H9 (cell line): Measurements from ENCODE around the gene PTPN3. TPM values are rescaled to one million over a fixed set of nuclear protein-coding genes. Genes with fewer than 3 reads are reported as not detected.

Experiments used
- DNase-seq: peaks from one replicate; pipeline ENCODE4 v3.0.0-alpha.2; 2017
- H2AFZ ChIP-seq: one replicate; pipeline ENCODE4 v1.6.1; 2013; ENCODE audit warnings: mild to moderate bottlenecking, low read length, control low read depth, moderate library complexity
- H2AK5ac ChIP-seq: 2 replicates; pipeline ENCODE4 v1.6.1; 2013; ENCODE audit warnings: low read length, control low read depth, mixed read lengths; ENCODE audit not compliant: insufficient read length
- H2BK120ac ChIP-seq: one replicate; pipeline ENCODE4 v1.6.1; 2013; ENCODE audit warnings: low read depth, mild to moderate bottlenecking, low read length, control low read depth, inconsistent platforms; ENCODE audit not compliant: poor library complexity, severe bottlenecking
- H2BK12ac ChIP-seq: 2 replicates; pipeline ENCODE4 v1.6.1; 2013; ENCODE audit warnings: low read length, control low read depth, mixed read lengths, low read depth; ENCODE audit not compliant: insufficient read length
- H2BK15ac ChIP-seq: 2 replicates; pipeline ENCODE4 v1.6.1; 2013; ENCODE audit warnings: low read depth, low read length, control low read depth
- H2BK20ac ChIP-seq: one replicate; pipeline ENCODE4 v1.6.1; 2013; ENCODE audit warnings: low read depth, mild to moderate bottlenecking, low read length, control low read depth, inconsistent platforms; ENCODE audit not compliant: poor library complexity, severe bottlenecking
- H2BK5ac ChIP-seq: 2 replicates; pipeline ENCODE4 v1.6.1; 2013; ENCODE audit warnings: low read length, control low read depth, mixed read lengths; ENCODE audit not compliant: insufficient read length
- H3K14ac ChIP-seq: 2 replicates; pipeline ENCODE4 v1.6.1; 2013; ENCODE audit warnings: low read length, control low read depth; ENCODE audit not compliant: insufficient read depth
- H3K18ac ChIP-seq: 2 replicates; pipeline ENCODE4 v1.6.1; 2013; ENCODE audit warnings: low read depth, mild to moderate bottlenecking, mixed read lengths, low read length, control low read depth; ENCODE audit not compliant: insufficient read length
- H3K23ac ChIP-seq: 2 replicates; pipeline ENCODE4 v1.6.1; 2013; ENCODE audit warnings: low read length, control low read depth, mixed read lengths, low read depth; ENCODE audit not compliant: insufficient read length
- H3K23me2 ChIP-seq: 2 replicates; pipeline ENCODE4 v1.6.1; 2013; ENCODE audit warnings: low read depth, mild to moderate bottlenecking, mixed read lengths, low read length, control low read depth; ENCODE audit not compliant: insufficient read length, poor library complexity, severe bottlenecking
- H3K27ac ChIP-seq: 2 replicates; pipeline ENCODE4 v1.5.1; 2013; ENCODE audit warnings: low read length, control low read depth, mixed read lengths, low read depth; ENCODE audit not compliant: insufficient read length
- H3K27me3 ChIP-seq: 2 replicates; pipeline ENCODE4 v1.6.1; 2013; ENCODE audit warnings: low read length, control low read depth, inconsistent platforms; ENCODE audit not compliant: insufficient read depth
- H3K4ac ChIP-seq: 2 replicates; pipeline ENCODE4 v1.6.1; 2013; ENCODE audit warnings: low read depth, mild to moderate bottlenecking, control low read depth, inconsistent platforms, low read length, moderate library complexity
- H3K4me1 ChIP-seq: 2 replicates; pipeline ENCODE4 v1.6.1; 2013; ENCODE audit warnings: low read length, control low read depth, inconsistent platforms; ENCODE audit not compliant: insufficient read depth
- H3K4me2 ChIP-seq: 2 replicates; pipeline ENCODE4 v1.6.1; 2013; ENCODE audit warnings: low read length, control low read depth, mixed read lengths; ENCODE audit not compliant: insufficient read length, insufficient read depth
- H3K56ac ChIP-seq: 2 replicates; pipeline ENCODE4 v1.6.1; 2013; ENCODE audit warnings: low read depth, mild to moderate bottlenecking, mixed read lengths, low read length, control low read depth; ENCODE audit not compliant: insufficient read length
- H3K79me1 ChIP-seq: 2 replicates; pipeline ENCODE4 v1.6.1; 2013; ENCODE audit warnings: low read depth, mild to moderate bottlenecking, moderate library complexity, low read length, control low read depth, inconsistent platforms; ENCODE audit not compliant: insufficient read depth, poor library complexity, severe bottlenecking
- H3K79me2 ChIP-seq: 2 replicates; pipeline ENCODE4 v1.6.1; 2013; ENCODE audit warnings: low read length, control low read depth, inconsistent platforms; ENCODE audit not compliant: insufficient read depth
- H3K9ac ChIP-seq: 2 replicates; pipeline ENCODE4 v1.6.1; 2013; ENCODE audit warnings: low read length, control low read depth, mixed read lengths; ENCODE audit not compliant: insufficient read length; ENCODE audit errors: extremely low read depth
- H3K9me3 ChIP-seq: one replicate; pipeline ENCODE4 v1.6.1; 2013; ENCODE audit warnings: low read depth, low read length, inconsistent platforms; ENCODE audit not compliant: control insufficient read depth
- H3T11ph ChIP-seq: one replicate; pipeline ENCODE4 v1.6.1; 2013; ENCODE audit warnings: mild to moderate bottlenecking, low read length, control low read depth, inconsistent platforms
- H4K20me1 ChIP-seq: one replicate; pipeline ENCODE4 v1.6.1; 2013; ENCODE audit not compliant: control insufficient read depth, insufficient read length, insufficient read depth
- H4K5ac ChIP-seq: 2 replicates; pipeline ENCODE4 v1.6.1; 2013; ENCODE audit warnings: low read depth, mild to moderate bottlenecking, mixed read lengths, low read length, control low read depth; ENCODE audit not compliant: insufficient read length
- H4K8ac ChIP-seq: replicated peaks from 2 replicates; pipeline ENCODE4 v1.6.1; 2013; ENCODE audit warnings: low read length, control low read depth, mixed read lengths, low read depth; ENCODE audit not compliant: insufficient read length
- H4K91ac ChIP-seq: 2 replicates; pipeline ENCODE4 v1.6.1; 2013; ENCODE audit warnings: low read depth, mild to moderate bottlenecking, moderate library complexity, mixed read lengths, low read length, control low read depth; ENCODE audit not compliant: insufficient read length
- H3K27ac Mint-ChIP-seq, 3 experiments: 2 replicates in 2 of 3; 3 replicates in 1 of 3; pipeline ENCODE4 v1.8.0; 2020 to 2021; ENCODE audit warnings: mixed read lengths in 3 of 3, mild to moderate bottlenecking in 1 of 3, moderate library complexity in 1 of 3
- H3K27me3 Mint-ChIP-seq: 2 replicates; pipeline ENCODE4 v1.8.0; 2021; ENCODE audit warnings: low read depth, mild to moderate bottlenecking, moderate library complexity, mixed read lengths
- H3K36me3 Mint-ChIP-seq, 3 experiments: 2 replicates in 2 of 3; 3 replicates in 1 of 3; pipeline ENCODE4 v1.8.0; 2020 to 2021; ENCODE audit warnings: low read depth in 3 of 3, mixed read lengths in 3 of 3; ENCODE audit not compliant: insufficient read depth in 1 of 3
- H3K4me1 Mint-ChIP-seq, 2 experiments: 2 replicates each; pipeline ENCODE4 v1.8.0; 2020; ENCODE audit warnings: mixed read lengths in 2 of 2
- H3K4me3 Mint-ChIP-seq, 2 experiments: 2 replicates in 1 of 2; 3 replicates in 1 of 2; pipeline ENCODE4 v1.8.0; 2020 to 2021; ENCODE audit warnings: mild to moderate bottlenecking in 2 of 2, mixed read lengths in 2 of 2, moderate library complexity in 1 of 2
- H3K9me3 Mint-ChIP-seq, 2 experiments: 2 replicates in 1 of 2; 3 replicates in 1 of 2; pipeline ENCODE4 v1.8.0; 2020; ENCODE audit warnings: mild to moderate bottlenecking in 2 of 2, mixed read lengths in 2 of 2, moderate library complexity in 1 of 2
- WGBS: extraction: QIAGEN DNeasy Blood & Tissue Kit; methylation state at CpG from one replicate; pipeline ENCODE4 v1.1.7; 2013; ENCODE audit warnings: missing lambda C conversion rate, low lambda C conversion rate, mixed read lengths; ENCODE audit not compliant: insufficient read length; ENCODE audit errors: extremely low coverage; 5-methylcytosine and 5-hydroxymethylcytosine counted together
- total RNA-seq: library from RNA; stranded (reverse); gene quantifications from 2 replicates; pipeline ENCODE4 v1.2.1, GENCODE V29; 2021
- TF ChIP-seq, protein P1 (sequence below): fragments of 200-600 bp; sonication (generic); conservative IDR thresholded peaks from 3 replicates; pipeline ENCODE4 v1.8.0; 2021; ENCODE audit warnings: antibody characterized with exemption, mild to moderate bottlenecking

PTPN3 gene
- total RNA-seq, 1 experiment from 2014 or later = 2.6 TPM

DNA sequence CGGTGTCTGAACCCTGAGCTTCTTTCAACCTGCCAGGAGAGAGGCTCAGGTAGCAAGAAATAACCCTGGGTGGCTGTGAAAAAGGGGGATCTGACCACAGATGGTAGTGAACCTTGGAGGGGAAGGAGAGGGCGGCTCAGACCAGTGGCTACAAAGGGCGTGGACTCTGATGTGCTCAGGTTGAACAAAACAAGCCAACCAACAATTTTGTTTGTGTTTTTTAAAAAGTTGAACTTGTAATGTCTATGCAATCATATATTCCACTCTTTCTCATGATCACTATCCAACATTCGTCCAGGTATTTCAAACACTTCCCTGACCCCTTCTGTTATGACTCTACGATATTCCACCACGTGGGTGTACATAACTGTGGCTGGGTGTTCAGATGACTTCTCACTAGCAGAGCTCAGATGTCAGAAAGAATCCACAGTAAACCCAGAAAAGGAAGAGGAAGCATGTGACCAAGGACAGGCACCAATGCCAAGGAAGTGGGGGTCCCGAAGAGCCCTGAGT, 20.0 kb downstream of the PTPN3 start:
- Histone ChIP-seq H2BK120ac (no peak overlapping the region), H3K79me1 (no peaks in the 10 kb centered on the region), H2BK12ac (no peak overlapping the region), H4K5ac (no peak overlapping the region), H4K20me1 (no peaks in the 10 kb centered on the region), H4K91ac (no peak overlapping the region), H3K79me2 (no peaks in the 10 kb centered on the region), H3K18ac (no peak overlapping the region), H3K4me1 (no peaks in the 10 kb centered on the region), H3K23ac (no peak overlapping the region), H3K9ac (no peak overlapping the region), H3K27me3 (no peaks in the 10 kb centered on the region), H3K23me2 (no peaks in the 10 kb centered on the region), H2AFZ (no peak overlapping the region), H2AK5ac (no peak overlapping the region), H3K4ac (no peak overlapping the region), H3K9me3 (no peaks in the 10 kb centered on the region), H4K8ac (no peak overlapping the region), H3K56ac (no peak overlapping the region), H3K27ac (no peak overlapping the region), H2BK20ac (no peak overlapping the region), H3T11ph (no peak overlapping the region), H2BK5ac (no peak overlapping the region), H3K14ac (no peak overlapping the region), H2BK15ac (no peak overlapping the region), H3K4me2 (no peak overlapping the region)
- H3K27ac Mint-ChIP-seq = peak overlapping the region in 1 of 3 experiments; percentile 21; a peak in 2 of 7 replicates
- DNase-seq = no peak
- no peaks in the 10 kb centered on the region for H3K36me3 Mint-ChIP-seq
- H3K4me1 Mint-ChIP-seq = peaks cover 0 to 6% of the 10 kb centered on the region in 2 experiments; a peak in 1 of 4 replicates
- TF ChIP-seq, protein P1, sequence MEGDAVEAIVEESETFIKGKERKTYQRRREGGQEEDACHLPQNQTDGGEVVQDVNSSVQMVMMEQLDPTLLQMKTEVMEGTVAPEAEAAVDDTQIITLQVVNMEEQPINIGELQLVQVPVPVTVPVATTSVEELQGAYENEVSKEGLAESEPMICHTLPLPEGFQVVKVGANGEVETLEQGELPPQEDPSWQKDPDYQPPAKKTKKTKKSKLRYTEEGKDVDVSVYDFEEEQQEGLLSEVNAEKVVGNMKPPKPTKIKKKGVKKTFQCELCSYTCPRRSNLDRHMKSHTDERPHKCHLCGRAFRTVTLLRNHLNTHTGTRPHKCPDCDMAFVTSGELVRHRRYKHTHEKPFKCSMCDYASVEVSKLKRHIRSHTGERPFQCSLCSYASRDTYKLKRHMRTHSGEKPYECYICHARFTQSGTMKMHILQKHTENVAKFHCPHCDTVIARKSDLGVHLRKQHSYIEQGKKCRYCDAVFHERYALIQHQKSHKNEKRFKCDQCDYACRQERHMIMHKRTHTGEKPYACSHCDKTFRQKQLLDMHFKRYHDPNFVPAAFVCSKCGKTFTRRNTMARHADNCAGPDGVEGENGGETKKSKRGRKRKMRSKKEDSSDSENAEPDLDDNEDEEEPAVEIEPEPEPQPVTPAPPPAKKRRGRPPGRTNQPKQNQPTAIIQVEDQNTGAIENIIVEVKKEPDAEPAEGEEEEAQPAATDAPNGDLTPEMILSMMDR = no peak
- H3K4me3 Mint-ChIP-seq = no peak overlapping the region
- H3K27me3 Mint-ChIP-seq = no peaks in the 10 kb centered on the region
- WGBS = no CpG with 5 or more reads among the region's 7 CpGs
- no peaks in the 10 kb centered on the region for H3K9me3 Mint-ChIP-seq
